KBM-7 (cell line): ENCODE measurements around the gene WDR91.

ENCODE experiments used
- DNase-seq: peaks from one replicate; pipeline ENCODE4 v3.0.0-alpha.2; 2015
- in situ Hi-C: fragments of 300-500 bp; cut with MboI; formaldehyde crosslinking; loops from 2 replicates; pipeline ENCODE4 v1.14.3; 2020; ENCODE audit warnings: low sequenced_read_pairs, low pct_unique_long_range_greater_than_20kb, mixed read lengths

The WDR91 gene

GRCh38 chr7:135169141-135169963, 42.0 kb downstream of the WDR91 start:
- in situ Hi-C loops, result loop anchor here (25.0 kb wide), 1 partner anchor 182 kb away; the partner anchor contains the start of gene AGBL3

DNA sequence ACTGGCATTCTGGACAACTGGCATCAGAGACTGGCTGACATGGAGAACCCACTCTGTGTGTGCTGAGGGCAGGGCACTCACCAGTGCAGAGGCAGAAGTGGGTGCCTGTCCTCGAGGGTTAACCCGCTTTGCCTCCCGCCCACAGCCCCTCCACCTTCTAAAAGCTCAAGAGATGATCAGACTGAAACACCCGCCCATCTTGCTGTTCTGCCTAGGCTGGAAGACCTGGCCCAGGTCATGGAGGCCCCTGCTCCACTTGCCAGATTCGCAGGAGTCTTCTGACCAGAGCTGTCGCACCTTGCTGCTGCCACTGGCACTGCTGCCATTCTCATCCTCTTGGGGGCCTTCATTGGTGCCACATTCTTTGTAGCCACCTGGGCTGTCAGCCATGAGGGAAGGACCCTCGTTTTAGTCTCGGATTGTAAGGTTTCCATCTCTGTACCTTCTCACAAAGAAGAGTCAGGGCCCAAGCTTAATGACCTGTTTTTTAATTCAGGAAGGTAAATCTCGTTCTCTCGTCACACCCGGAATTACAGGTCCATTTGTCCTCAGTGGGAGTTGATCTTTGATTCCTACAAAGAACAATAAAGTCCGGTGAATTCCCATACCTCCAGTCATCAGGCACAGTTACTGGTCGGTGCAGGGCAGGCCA, 42.7 kb downstream of the WDR91 start:
- DNase-seq, result no peak
- in situ Hi-C loops, result loop anchor here (25.0 kb wide), 1 partner anchor 181 kb away; the partner anchor contains the start of gene AGBL3

More at GRCh38 chr7:135169141-135169963, 42.0 kb downstream of the WDR91 start:
- DNase-seq, result peak; percentile 68

DNA sequence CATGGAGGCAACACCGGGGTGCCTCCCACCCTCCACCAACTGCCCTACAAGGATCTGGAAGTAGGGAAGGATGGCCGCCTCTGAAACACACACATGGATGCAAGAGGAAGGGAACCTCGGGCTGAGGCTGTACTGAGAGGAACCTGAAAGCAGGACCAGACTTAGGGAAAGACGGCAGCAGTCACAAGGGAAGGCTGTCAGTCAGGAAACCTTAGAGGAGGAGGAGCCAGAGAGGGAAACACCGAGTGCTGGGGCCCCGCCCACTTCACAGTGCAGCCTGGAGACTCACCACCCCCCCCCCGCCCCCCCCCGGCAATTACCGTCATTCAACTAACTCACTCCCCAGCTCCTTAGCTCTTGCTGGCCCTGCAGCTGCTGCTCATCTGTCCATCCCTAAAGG, 43.3 kb downstream of the WDR91 start:
- in situ Hi-C loops, result loop anchor here (25.0 kb wide), 1 partner anchor 181 kb away; the partner anchor contains the start of gene AGBL3
- no peak for DNase-seq

GRCh38 chr7:135167365-135167917, 43.9 kb downstream of the WDR91 start:
- in situ Hi-C loops, result loop anchor here (25.0 kb wide), 1 partner anchor 180 kb away; the partner anchor contains the start of gene AGBL3
- DNase-seq, result no peak

GRCh38 chr7:135166338-135166990, 44.9 kb downstream of the WDR91 start:
- in situ Hi-C loops, result loop anchor here (25.0 kb wide), 1 partner anchor 179 kb away; the partner anchor contains the start of gene AGBL3

DNA sequence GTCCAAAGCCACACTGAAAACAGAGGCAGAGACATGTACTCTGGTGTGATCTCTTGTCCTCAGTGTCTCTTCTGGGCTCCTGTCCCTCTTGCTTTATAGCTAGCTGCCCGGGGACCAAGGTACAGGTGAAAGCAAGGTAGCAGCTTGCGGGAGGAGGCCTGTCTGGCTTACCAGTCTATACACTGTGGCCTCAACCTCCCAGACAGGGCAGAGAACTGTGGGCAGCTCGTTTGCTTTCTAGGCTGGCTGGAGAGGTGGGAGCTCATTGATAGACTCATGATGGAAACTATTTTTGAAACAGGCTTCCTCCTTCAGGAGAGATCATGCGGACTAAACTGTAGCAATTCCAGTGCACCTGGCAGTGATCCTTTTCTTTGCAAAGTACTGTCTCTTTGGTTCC, 45.5 kb downstream of the WDR91 start:
- DNase-seq, result no peak
- in situ Hi-C loops, result loop anchor here (25.0 kb wide), 1 partner anchor 179 kb away; the partner anchor contains the start of gene AGBL3

More at GRCh38 chr7:135166338-135166990, 44.9 kb downstream of the WDR91 start:
- no peak for DNase-seq

GRCh38 chr7:135164357-135165061, 46.8 kb downstream of the WDR91 start:
- DNase-seq, result no peak
- in situ Hi-C loops, result loop anchor here (25.0 kb wide), 1 partner anchor 177 kb away; the partner anchor contains the start of gene AGBL3

- in situ Hi-C loops, result loop anchor here (25.0 kb wide), 1 partner anchor 175 kb away; the partner anchor contains the start of gene AGBL3
- no peak for DNase-seq
Observed at GRCh38 chr7:135162382-135163001, 48.8 kb downstream of the WDR91 start.

DNA sequence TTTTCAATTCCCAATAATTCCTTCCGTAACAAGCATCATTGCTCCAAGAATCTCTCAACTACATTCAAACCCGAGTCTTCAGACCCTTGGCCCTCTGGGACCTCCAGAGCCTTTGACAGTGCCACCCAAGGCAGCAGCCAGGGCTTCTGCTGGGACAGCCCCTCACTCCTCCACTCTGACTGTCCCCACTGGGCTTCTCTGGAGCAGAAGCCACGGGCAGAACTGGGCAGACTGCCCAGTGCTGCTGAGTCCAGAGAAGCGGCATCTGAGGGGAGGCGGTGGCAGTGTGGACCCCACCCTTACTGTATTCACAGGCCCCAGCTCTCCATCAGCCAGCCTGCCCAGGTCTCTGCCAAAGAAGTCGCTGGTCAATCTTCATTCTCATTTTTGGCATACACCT, 49.7 kb downstream of the WDR91 start:
- DNase-seq, result no peak
- in situ Hi-C loops, result loop anchor here (25.0 kb wide), 1 partner anchor 174 kb away; the partner anchor contains the start of gene AGBL3

GRCh38 chr7:135160858-135161653, 50.3 kb downstream of the WDR91 start:
- DNase-seq, result peak; percentile 88
- in situ Hi-C loops, result loop anchor here (25.0 kb wide), 1 partner anchor 174 kb away; the partner anchor contains the start of gene AGBL3

DNA sequence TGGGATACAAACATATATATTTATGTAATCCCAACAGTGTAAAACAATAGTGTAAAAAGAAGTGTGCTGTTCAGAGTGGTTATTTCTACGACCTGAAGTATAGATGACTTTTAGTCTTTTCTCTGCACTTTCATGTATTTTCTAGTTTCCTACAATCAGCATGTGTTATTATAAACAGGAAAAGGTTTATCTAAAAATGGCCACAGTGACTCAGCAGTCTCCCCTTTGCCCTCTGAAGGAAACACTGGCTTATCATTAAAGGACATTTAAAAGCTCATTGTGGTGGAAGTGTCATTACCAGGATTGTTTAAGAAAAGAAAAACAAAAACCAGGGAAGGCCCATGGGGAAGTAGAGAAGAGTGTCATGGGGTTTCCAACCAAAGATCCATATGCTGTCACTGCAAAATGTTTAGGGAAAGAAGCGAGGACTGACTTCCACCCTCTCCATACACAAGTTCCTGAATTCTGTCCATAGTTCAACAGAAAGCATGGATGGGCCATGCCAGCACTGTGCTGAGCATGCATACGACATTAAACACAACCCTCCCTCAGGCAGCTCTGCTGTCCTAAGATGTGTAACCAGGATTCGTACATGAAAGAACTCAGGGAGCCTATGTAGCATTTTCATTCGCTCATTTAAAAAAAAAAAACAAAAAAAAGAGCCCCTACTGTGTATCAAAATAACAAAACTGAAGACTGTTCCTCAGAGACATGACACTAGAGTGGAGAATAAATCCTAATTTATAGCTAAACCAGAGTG, 51.0 kb downstream of the WDR91 start:
- in situ Hi-C loops, result loop anchor here (25.0 kb wide), 1 partner anchor 173 kb away; the partner anchor contains the start of gene AGBL3
- DNase-seq, result peak; percentile 76

- in situ Hi-C loops, result loop anchor here (25.0 kb wide), 1 partner anchor 172 kb away; the partner anchor contains the start of gene AGBL3
- no peak for DNase-seq
Observed at GRCh38 chr7:135159359-135160085, 51.8 kb downstream of the WDR91 start.

DNA sequence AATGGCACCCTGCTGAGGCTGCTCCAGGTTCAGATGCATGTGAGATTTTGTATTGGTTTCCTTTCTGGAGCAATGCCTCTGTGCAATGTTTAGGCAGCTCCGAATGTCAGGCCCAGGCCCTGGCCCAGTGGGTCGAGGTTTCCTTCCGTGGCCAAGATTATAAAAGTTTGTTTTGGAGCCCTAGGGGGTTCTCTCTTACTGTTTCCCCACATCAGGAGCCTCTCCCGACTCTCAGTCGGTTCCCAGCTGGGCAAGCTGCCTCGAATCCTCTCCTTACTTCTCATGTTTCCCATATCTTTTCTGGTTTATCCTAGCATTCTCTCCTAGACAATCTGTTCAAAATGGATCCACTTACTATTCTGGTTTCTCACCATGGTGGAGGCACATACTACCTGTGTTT, 52.5 kb downstream of the WDR91 start:
- in situ Hi-C loops, result loop anchor here (25.0 kb wide), 1 partner anchor 172 kb away; the partner anchor contains the start of gene AGBL3
- no peak for DNase-seq

GRCh38 chr7:135158141-135158655, 53.1 kb downstream of the WDR91 start:
- no peak for DNase-seq
- in situ Hi-C loops, result loop anchor here (25.0 kb wide), 1 partner anchor 171 kb away; the partner anchor contains the start of gene AGBL3

- in situ Hi-C loops, result loop anchor here (25.0 kb wide), 1 partner anchor 169 kb away; the partner anchor contains the start of gene AGBL3
- DNase-seq, result peak; percentile 34
Observed at GRCh38 chr7:135156290-135156689, 55.0 kb downstream of the WDR91 start.
